ENCODE measurements around the gene ZNF92.

DNA sequence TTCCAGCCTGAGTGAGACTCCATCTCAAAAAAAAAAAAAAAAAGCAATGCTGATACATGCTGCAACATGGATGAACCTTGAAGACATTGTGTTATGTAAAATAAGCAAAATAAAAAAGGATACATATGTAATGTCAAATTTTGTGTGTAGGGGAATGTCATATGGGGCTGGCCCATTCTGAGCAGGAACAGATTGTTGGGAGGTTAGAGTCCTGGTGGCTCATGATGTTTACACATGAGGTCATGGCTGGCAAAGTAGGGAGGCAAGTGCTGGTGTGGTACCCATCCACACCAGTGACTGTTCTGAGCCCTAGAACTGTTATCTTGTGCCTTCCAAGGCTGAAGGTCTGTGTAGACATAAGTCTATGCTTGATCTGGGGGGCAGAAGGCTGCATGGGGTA lies 37.6 kb downstream of the ZNF92 start:
- TF ChIP-seq POLR2A (IDR thresholded peaks at IDR 0.05; ENCODE audit: extremely low read depth, insufficient read length) = no peak
- TF ChIP-seq, protein P1, sequence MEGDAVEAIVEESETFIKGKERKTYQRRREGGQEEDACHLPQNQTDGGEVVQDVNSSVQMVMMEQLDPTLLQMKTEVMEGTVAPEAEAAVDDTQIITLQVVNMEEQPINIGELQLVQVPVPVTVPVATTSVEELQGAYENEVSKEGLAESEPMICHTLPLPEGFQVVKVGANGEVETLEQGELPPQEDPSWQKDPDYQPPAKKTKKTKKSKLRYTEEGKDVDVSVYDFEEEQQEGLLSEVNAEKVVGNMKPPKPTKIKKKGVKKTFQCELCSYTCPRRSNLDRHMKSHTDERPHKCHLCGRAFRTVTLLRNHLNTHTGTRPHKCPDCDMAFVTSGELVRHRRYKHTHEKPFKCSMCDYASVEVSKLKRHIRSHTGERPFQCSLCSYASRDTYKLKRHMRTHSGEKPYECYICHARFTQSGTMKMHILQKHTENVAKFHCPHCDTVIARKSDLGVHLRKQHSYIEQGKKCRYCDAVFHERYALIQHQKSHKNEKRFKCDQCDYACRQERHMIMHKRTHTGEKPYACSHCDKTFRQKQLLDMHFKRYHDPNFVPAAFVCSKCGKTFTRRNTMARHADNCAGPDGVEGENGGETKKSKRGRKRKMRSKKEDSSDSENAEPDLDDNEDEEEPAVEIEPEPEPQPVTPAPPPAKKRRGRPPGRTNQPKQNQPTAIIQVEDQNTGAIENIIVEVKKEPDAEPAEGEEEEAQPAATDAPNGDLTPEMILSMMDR (IDR thresholded peaks at IDR 0.05; ENCODE audit: low read depth, low read length) = no peak
- TF ChIP-seq, protein P2, sequence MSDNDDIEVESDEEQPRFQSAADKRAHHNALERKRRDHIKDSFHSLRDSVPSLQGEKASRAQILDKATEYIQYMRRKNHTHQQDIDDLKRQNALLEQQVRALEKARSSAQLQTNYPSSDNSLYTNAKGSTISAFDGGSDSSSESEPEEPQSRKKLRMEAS (IDR thresholded peaks at IDR 0.05; ENCODE audit: low read depth, low read length) = no peak
